Adrenal gland (tissue), 5 donors: ENCODE data around the gene UBE2QL1.

Experiments
- CTCF ChIP-seq, 6 experiments: fragments of 450-650 bp in 4 of 6; fragments of 200-600 bp in 2 of 6; sonication (generic) in 1 of 6; IDR thresholded peaks; 1 replicate in 5 of 6; 2 replicates in 1 of 6; pipeline versions ENCODE4 v1.5.1 to v1.8.0; 2016 to 2021; ENCODE audit warnings: antibody characterized with exemption in 6 of 6, mild to moderate bottlenecking in 2 of 6, moderate library complexity in 1 of 6
- POLR2A ChIP-seq, 2 donors: fragments of 450-650 bp; IDR thresholded peaks; one replicate each; pipeline ENCODE4 v1.6.1; 2017; ENCODE audit warnings: antibody characterized with exemption in 2 of 2, mild to moderate bottlenecking in 2 of 2, moderate library complexity in 1 of 2
- donor health status: DM: no; HTN: no; CAD: no.

DNA sequence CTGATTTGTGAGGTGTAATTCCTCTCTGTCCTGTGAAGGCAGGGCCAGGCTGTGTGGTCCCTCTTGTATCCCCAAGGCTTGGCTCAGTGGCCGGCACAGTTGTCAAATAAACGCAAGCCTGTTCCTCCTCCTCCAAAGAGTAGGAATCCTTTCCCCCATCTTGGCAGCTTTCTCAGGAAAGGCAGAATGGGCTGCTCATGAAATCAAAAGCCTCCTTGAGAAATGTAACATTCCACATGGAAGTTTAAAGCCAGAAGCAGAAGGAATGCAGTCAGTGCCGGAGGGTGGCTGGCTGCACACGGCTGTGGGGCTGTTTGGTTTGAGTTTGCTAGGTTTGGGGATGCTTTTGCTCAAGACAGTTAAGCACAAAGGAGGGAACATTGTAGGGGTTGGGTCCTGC, 35.8 kb upstream of the UBE2QL1 start:
- TF ChIP-seq CTCF (IDR thresholded peaks at IDR 0.05) = no peak
- TF ChIP-seq POLR2A (IDR thresholded peaks at IDR 0.05) = no peak
